Measurements from ENCODE around the gene PLA2G4D.

DNA sequence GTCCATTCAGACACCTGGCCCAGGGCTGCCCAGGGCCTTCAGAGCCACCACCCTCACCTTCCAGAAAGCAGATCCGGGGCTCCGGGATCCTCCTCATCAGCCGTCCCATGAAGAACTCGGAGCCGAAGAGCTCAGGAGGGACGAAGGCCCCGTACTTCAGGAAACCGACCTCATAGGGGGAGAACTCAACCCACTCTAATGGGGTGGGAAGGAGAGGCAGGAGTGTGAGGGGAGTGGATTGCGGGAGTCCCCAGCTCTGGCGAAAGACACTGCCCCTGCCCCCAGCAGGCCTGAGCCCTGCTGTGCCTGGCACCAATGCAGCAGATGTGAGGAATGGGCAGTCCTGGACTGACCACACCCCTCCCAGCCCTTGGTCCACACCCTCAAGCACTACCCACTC lies 22.6 kb downstream of the PLA2G4D start:
- TF ChIP-seq, protein P1, sequence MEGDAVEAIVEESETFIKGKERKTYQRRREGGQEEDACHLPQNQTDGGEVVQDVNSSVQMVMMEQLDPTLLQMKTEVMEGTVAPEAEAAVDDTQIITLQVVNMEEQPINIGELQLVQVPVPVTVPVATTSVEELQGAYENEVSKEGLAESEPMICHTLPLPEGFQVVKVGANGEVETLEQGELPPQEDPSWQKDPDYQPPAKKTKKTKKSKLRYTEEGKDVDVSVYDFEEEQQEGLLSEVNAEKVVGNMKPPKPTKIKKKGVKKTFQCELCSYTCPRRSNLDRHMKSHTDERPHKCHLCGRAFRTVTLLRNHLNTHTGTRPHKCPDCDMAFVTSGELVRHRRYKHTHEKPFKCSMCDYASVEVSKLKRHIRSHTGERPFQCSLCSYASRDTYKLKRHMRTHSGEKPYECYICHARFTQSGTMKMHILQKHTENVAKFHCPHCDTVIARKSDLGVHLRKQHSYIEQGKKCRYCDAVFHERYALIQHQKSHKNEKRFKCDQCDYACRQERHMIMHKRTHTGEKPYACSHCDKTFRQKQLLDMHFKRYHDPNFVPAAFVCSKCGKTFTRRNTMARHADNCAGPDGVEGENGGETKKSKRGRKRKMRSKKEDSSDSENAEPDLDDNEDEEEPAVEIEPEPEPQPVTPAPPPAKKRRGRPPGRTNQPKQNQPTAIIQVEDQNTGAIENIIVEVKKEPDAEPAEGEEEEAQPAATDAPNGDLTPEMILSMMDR (IDR thresholded peaks at IDR 0.05), result no peak
- no peak for TF ChIP-seq POLR2A (IDR thresholded peaks at IDR 0.05)
